Lung (tissue), 12 donors: Measurements from ENCODE around the gene APOM. TPM values are rescaled to one million over a fixed set of nuclear protein-coding genes. Genes with fewer than 3 reads are reported as not detected.

Source experiments
- ATAC-seq: fragments of 200-7000 bp; cut with Tn5 transposase; one replicate; pipeline ENCODE4 v1.9.1; 2020; ENCODE audit warnings: moderate number of reproducible peaks; ENCODE audit not compliant: insufficient read depth, low FRiP score
- DNase-seq, 3 donors: peaks; one replicate each; pipeline ENCODE4 v3.0.0-alpha.2; 2013 to 2017
- H3K27ac ChIP-seq, 2 donors: one replicate each; pipeline ENCODE4 v1.5.1; 2013; ENCODE audit warnings: mild to moderate bottlenecking in 2 of 2, moderate library complexity in 2 of 2, control low read depth in 1 of 2, inconsistent platforms in 1 of 2, low read depth in 1 of 2, low read length in 1 of 2
- H3K27me3 ChIP-seq, 3 donors: one replicate each; pipeline ENCODE4 v1.5.1; 2013; ENCODE audit warnings: low read length in 2 of 3; ENCODE audit not compliant: control insufficient read depth in 3 of 3, insufficient read depth in 3 of 3
- H3K36me3 ChIP-seq, 4 donors: one replicate each; pipeline ENCODE4 v1.5.1; 2013; ENCODE audit warnings: low read length in 4 of 4, mild to moderate bottlenecking in 1 of 4, moderate library complexity in 1 of 4; ENCODE audit not compliant: control insufficient read depth in 4 of 4, insufficient read depth in 4 of 4
- H3K4me1 ChIP-seq, 5 donors: one replicate each; pipeline ENCODE4 v1.5.1; 2013; ENCODE audit warnings: low read length in 5 of 5, mild to moderate bottlenecking in 2 of 5, moderate library complexity in 1 of 5; ENCODE audit not compliant: control insufficient read depth in 5 of 5, insufficient read depth in 5 of 5
- H3K4me3 ChIP-seq: one replicate; pipeline ENCODE4 v1.5.1; 2013; ENCODE audit warnings: mild to moderate bottlenecking, control low read depth, moderate library complexity
- H3K9ac ChIP-seq, 2 donors: one replicate each; pipeline ENCODE4 v1.5.1; 2013; ENCODE audit warnings: low read length in 2 of 2, control low read depth in 1 of 2; ENCODE audit not compliant: insufficient read depth in 1 of 2
- H3K9me3 ChIP-seq, 4 donors: one replicate each; pipeline ENCODE4 v1.5.1; 2013; ENCODE audit warnings: low read length in 3 of 4, mild to moderate bottlenecking in 1 of 4, moderate library complexity in 1 of 4; ENCODE audit not compliant: control insufficient read depth in 4 of 4, insufficient read depth in 3 of 4
- WGBS, 2 donors: extraction: QIAGEN DNeasy Blood & Tissue Kit; methylation state at CpG; one replicate each; pipeline ENCODE4 v1.1.7; 2013; 5-methylcytosine and 5-hydroxymethylcytosine counted together
- polyA plus RNA-seq, 2 donors: library from polyadenylated mRNA; stranded (reverse); fragments of 200-250 nt; gene quantifications; one replicate each; pipeline ENCODE4 v1.2.1, GENCODE V29; 2013
- total RNA-seq, 2 donors: library from RNA; depleted of rRNA in 1 of 2; stranded (reverse); fragments of >200 nt in 1 of 2; gene quantifications; one replicate each; pipeline ENCODE4 v1.2.1, GENCODE V29; 2014 to 2021
- TF ChIP-seq, protein P1 (sequence below): IDR thresholded peaks from 2 replicates; pipeline ENCODE4 v1.5.1; 2012; ENCODE audit warnings: mild to moderate bottlenecking; ENCODE audit errors: control extremely low read depth, extremely low read depth
- donor health status: control.
- donor health status: control.
- donor health status: Bipolar disorder and iron deficiency.
- donor health status: healthy.
- donor health status: DM: yes; HTN: yes; CAD: no.

Gene APOM
- total and polyA plus RNA-seq, 4 donors = 1.3 to 8.8 (median 2.3) TPM

DNA sequence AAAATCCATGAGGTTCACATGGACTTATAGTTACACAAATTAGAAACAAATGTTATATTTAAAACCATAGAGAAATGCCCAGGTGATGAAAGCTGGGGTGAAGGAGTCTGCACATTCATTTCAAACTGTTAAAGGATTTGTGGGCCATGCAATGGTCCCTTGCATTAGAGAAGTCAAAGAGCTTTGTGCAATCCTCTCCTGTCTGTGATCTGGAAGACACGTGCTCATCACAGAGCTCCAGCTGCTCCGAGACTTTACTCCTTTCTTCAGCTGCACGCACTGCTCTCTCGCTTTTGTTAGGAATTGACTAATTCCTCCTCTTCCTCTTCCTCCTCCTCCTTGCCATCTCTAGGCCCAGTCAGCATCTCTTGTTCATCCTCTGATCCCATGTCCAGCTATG is 44.7 kb upstream of the APOM start:
- H3K27me3 ChIP-seq = no peaks in the 10 kb centered on the region
- H3K36me3 ChIP-seq = no peaks in the 10 kb centered on the region
- WGBS, 2 donors = 64 to 80% methylated on average over 4 of the region's 4 CpGs
- no peak overlapping the region for H3K9ac ChIP-seq
- ATAC-seq (no peak), DNase-seq (no peak)
- H3K9me3 ChIP-seq = no peaks in the 10 kb centered on the region
- H3K4me1 ChIP-seq = peaks cover 0 to 18% (median 0%) of the 10 kb centered on the region in 5 donors
- no peak overlapping the region for H3K4me3 ChIP-seq
- H3K27ac ChIP-seq = no peak overlapping the region
- TF ChIP-seq, protein P1, sequence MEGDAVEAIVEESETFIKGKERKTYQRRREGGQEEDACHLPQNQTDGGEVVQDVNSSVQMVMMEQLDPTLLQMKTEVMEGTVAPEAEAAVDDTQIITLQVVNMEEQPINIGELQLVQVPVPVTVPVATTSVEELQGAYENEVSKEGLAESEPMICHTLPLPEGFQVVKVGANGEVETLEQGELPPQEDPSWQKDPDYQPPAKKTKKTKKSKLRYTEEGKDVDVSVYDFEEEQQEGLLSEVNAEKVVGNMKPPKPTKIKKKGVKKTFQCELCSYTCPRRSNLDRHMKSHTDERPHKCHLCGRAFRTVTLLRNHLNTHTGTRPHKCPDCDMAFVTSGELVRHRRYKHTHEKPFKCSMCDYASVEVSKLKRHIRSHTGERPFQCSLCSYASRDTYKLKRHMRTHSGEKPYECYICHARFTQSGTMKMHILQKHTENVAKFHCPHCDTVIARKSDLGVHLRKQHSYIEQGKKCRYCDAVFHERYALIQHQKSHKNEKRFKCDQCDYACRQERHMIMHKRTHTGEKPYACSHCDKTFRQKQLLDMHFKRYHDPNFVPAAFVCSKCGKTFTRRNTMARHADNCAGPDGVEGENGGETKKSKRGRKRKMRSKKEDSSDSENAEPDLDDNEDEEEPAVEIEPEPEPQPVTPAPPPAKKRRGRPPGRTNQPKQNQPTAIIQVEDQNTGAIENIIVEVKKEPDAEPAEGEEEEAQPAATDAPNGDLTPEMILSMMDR = no peak

DNA sequence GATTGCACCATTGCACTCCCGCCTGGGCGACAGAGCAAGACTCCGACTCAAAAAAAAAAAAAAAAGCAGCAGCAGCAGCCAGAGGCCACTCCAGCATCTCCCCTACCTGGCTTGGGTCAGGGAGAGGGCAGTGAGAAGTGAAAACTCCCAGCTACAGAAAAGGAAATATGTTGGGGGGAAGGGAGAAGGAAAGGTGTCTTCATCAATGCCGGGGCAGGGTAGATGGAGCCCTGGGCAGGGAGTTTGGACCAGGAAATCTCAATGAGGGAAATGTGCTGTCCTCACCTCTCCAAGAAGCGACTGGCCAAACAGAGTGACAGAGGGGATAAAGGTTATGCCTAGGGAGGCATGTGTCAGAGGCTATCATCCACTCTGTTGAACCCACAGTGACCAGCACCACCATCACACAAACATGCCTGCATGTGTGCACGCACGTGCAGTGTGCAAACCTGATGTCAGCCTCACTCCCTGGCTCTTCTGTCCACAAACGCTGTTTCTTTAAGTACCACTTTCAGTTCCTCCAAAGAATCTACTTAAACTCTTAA is 41.5 kb upstream of the APOM start:
- no peaks in the 10 kb centered on the region for H3K27me3 ChIP-seq
- DNase-seq = peak in 2 of 3 donors; percentile 38 to 65
- no peaks in the 10 kb centered on the region for H3K36me3 ChIP-seq
- peak overlapping the region in 1 of 2 donors; percentile 45 for H3K27ac ChIP-seq
- TF ChIP-seq, protein P1 = no peak
- H3K4me3 ChIP-seq = no peak overlapping the region
- ATAC-seq = peak; percentile 38
- no peak overlapping the region for H3K9ac ChIP-seq
- peaks cover 0 to 20% (median 0%) of the 10 kb centered on the region in 5 donors for H3K4me1 ChIP-seq
- no peaks in the 10 kb centered on the region for H3K9me3 ChIP-seq
- 38 to 46% methylated on average over 8 of the region's 8 CpGs for WGBS, 2 donors

DNA sequence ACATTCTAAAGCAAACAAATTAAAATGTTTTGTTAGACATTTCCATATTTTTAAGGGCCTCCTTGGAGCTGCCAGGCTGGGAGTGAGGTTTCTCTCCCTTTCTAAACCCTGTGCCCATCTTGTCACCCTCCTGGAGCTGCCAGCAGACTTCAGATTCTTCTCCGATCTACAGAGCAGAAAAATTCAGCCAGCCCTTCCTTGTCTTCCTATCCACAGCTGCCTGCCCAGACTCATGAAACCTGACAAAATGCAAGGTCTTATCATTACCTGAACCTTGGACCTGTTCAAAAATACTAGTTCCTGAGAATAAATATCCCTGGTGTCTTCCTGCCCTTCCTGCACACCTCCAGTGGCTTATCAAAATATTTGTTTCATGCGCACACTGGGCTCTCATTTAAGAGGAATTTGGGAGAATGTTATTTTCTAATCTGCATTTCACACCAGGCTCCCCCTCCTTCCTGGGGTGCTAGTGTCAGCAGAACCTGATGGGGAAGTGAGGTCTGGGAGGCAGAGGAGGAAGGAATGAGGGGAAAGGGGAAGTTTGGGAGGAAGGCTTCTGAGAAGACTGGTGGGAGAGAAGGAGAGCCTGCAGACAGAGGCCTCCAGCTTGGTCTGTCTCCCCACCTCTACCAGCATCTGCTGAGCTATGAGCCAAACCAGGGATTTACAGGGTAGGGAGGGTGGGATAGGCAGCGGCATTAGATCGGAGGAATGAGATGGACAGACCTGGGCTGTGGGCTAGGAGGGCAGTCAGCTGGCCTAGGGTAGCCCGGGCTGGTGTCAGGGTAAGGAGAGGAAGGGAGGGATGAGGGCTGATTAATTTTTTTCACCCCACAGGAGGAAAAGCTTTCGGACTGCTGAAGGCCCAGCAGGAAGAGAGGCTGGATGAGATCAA is 40.8 kb upstream of the APOM start, which contains the start of gene AIF1:
Gene AIF1, plus strand, starts transcription at position 551 of the 895 bp plus-strand sequence. Its CDS starts 96 bp downstream, at position 647.
- Histone ChIP-seq H3K27me3 (no peaks in the 10 kb centered on the region), H3K36me3 (no peaks in the 10 kb centered on the region), H3K9ac (no peak within 1 kb of the TSS), H3K4me3 (no peak within 1 kb of the TSS), H3K27ac (peak within 1 kb of the TSS in 1 of 2 donors; percentile 45), H3K9me3 (no peaks in the 10 kb centered on the region), H3K4me1 (peaks cover 0 to 20% (median 0%) of the 10 kb centered on the region in 5 donors)
- 26 to 45% methylated on average over 6 of the region's 6 CpGs for WGBS, 2 donors
- no peak for DNase-seq
- no peak for ATAC-seq
- TF ChIP-seq, protein P1 = no peak
